ENCODE measurements around the gene ZDHHC5. TPM values are rescaled to one million over a fixed set of nuclear protein-coding genes. Genes with fewer than 3 reads are reported as not detected.

ZDHHC5 gene
- total RNA-seq, 2 donors from 2014 or later = 46.0 to 53.3 TPM

- Histone ChIP-seq H3K9me3 (no peaks in the 10 kb centered on the region), H3K27me3 (replicated peaks; ENCODE audit: insufficient read depth) (no peaks in the 10 kb centered on the region), H3K36me3 (no peaks in the 10 kb centered on the region), H3K27ac (no peak overlapping the region), H3K4me3 (no peak overlapping the region), H3K4me1 (ENCODE audit: control insufficient read depth in 1 of 2, low read depth in 2 of 2) (no peaks in the 10 kb centered on the region)
- DNase-seq (ENCODE audit: low spot score) (no peak), ATAC-seq (ENCODE audit: insufficient number of reproducible peaks, low FRiP score, low read depth) (no peak)
- TF ChIP-seq CTCF (IDR thresholded peaks at IDR 0.05) = no peak
Measured at GRCh38 chr11:57729479-57729878, 61.6 kb downstream of the ZDHHC5 start.

GRCh38 chr11:57732661-57733060, 64.7 kb downstream of the ZDHHC5 start:
- no peak for DNase-seq (ENCODE audit: low spot score)
- TF ChIP-seq CTCF (IDR thresholded peaks at IDR 0.05) = no peak
- no peaks in the 10 kb centered on the region for H3K9me3 ChIP-seq
- ATAC-seq (ENCODE audit: insufficient number of reproducible peaks, low FRiP score, low read depth) = no peak
- H3K4me3 ChIP-seq = no peak overlapping the region
- H3K27ac ChIP-seq = no peak overlapping the region
- H3K27me3 ChIP-seq (replicated peaks; ENCODE audit: insufficient read depth) = no peaks in the 10 kb centered on the region
- no peaks in the 10 kb centered on the region for H3K36me3 ChIP-seq
- H3K4me1 ChIP-seq (ENCODE audit: control insufficient read depth in 1 of 2, low read depth in 2 of 2) = no peaks in the 10 kb centered on the region

- peaks cover 5% of the 10 kb centered on the region for H3K36me3 ChIP-seq
- no peak for TF ChIP-seq CTCF (IDR thresholded peaks at IDR 0.05)
- no peak for ATAC-seq (ENCODE audit: insufficient number of reproducible peaks, low FRiP score, low read depth)
- peaks cover 0 to 4% of the 10 kb centered on the region in 2 donors for H3K4me1 ChIP-seq (ENCODE audit: control insufficient read depth in 1 of 2, low read depth in 2 of 2)
- H3K27me3 ChIP-seq (replicated peaks; ENCODE audit: insufficient read depth) = no peaks in the 10 kb centered on the region
- no peak for DNase-seq (ENCODE audit: low spot score)
- H3K9me3 ChIP-seq = no peaks in the 10 kb centered on the region
- H3K27ac ChIP-seq = no peak overlapping the region
- H3K4me3 ChIP-seq = no peak overlapping the region
Measured at GRCh38 chr11:57735619-57736298, 67.8 kb downstream of the ZDHHC5 start.

- Histone ChIP-seq H3K27ac (peak within 1 kb of the TSS; percentile 84 to 95), H3K36me3 (peaks cover 30% of the 10 kb centered on the region), H3K27me3 (replicated peaks; ENCODE audit: insufficient read depth) (no peaks in the 10 kb centered on the region), H3K9me3 (no peaks in the 10 kb centered on the region), H3K4me1 (ENCODE audit: control insufficient read depth in 1 of 2, low read depth in 2 of 2) (peaks cover 3 to 19% of the 10 kb centered on the region in 2 donors), H3K4me3 (peak within 1 kb of the TSS; percentile 86)
- no peak for TF ChIP-seq CTCF (IDR thresholded peaks at IDR 0.05)
- DNase-seq (ENCODE audit: low spot score) = peak; percentile 85
- ATAC-seq (ENCODE audit: insufficient number of reproducible peaks, low FRiP score, low read depth) = peak; percentile 99
Measured at GRCh38 chr11:57741132-57742086, 73.5 kb downstream of the ZDHHC5 start, which contains the start of gene SELENOH. Gene SELENOH, plus strand, starts transcription at chr11:57741491. Its CDS starts 105 bp downstream, at chr11:57741596.

- H3K27ac ChIP-seq = peak overlapping the region; percentile 84 to 95
- peak overlapping the region; percentile 86 for H3K4me3 ChIP-seq
- TF ChIP-seq CTCF (IDR thresholded peaks at IDR 0.05) = no peak
- no peaks in the 10 kb centered on the region for H3K27me3 ChIP-seq (replicated peaks; ENCODE audit: insufficient read depth)
- ATAC-seq (ENCODE audit: insufficient number of reproducible peaks, low FRiP score, low read depth) (no peak), DNase-seq (ENCODE audit: low spot score) (no peak)
- no peaks in the 10 kb centered on the region for H3K9me3 ChIP-seq
- peaks cover 30% of the 10 kb centered on the region for H3K36me3 ChIP-seq
- H3K4me1 ChIP-seq (ENCODE audit: control insufficient read depth in 1 of 2, low read depth in 2 of 2) = peaks cover 3 to 19% of the 10 kb centered on the region in 2 donors
Measured at GRCh38 chr11:57742087-57742452, 74.2 kb downstream of the ZDHHC5 start.
